Natural killer cell (primary cell): ENCODE measurements around the gene RNF39. TPM values are rescaled to one million over a fixed set of nuclear protein-coding genes. Genes with fewer than 3 reads are reported as not detected.

Experiments used
- ATAC-seq, 3 donors: fragments of 150-1000 bp in 2 of 3; fragments of 200-7000 bp in 1 of 3; cut with Tn5 transposase; 1 replicate in 1 of 3; 2 replicates in 2 of 3; pipeline ENCODE4 v1.10.0; 2021; ENCODE audit warnings: mild to moderate bottlenecking in 2 of 3, moderate library complexity in 2 of 3
- DNase-seq, 2 donors: peaks; one replicate each; pipeline versions ENCODE4 v3.0.0 to v3.0.0-alpha.2; 2013 to 2021; ENCODE audit warnings: mixed read lengths in 1 of 2
- H3K27ac ChIP-seq: one replicate; pipeline ENCODE4 v1.5.1; 2013; ENCODE audit warnings: mild to moderate bottlenecking, low read length
- H3K27me3 ChIP-seq: one replicate; pipeline ENCODE4 v1.6.1; 2013; ENCODE audit warnings: low read length; ENCODE audit not compliant: control insufficient read depth, insufficient read depth
- H3K36me3 ChIP-seq: one replicate; pipeline ENCODE4 v1.6.1; 2013; ENCODE audit warnings: low read length; ENCODE audit not compliant: control insufficient read depth, insufficient read depth
- H3K4me1 ChIP-seq: one replicate; pipeline ENCODE4 v1.6.1; 2013; ENCODE audit warnings: low read length; ENCODE audit not compliant: control insufficient read depth, insufficient read depth
- H3K4me3 ChIP-seq: one replicate; pipeline ENCODE4 v1.5.1; 2013; ENCODE audit warnings: low read length
- H3K9me3 ChIP-seq: one replicate; pipeline ENCODE4 v1.6.1; 2013; ENCODE audit warnings: low read length; ENCODE audit not compliant: control insufficient read depth, insufficient read depth
- H3K27ac Mint-ChIP-seq, 2 donors: one replicate each; pipeline ENCODE4 v1.8.0; 2022; ENCODE audit warnings: mild to moderate bottlenecking in 2 of 2, mixed read lengths in 2 of 2, moderate library complexity in 1 of 2
- H3K27me3 Mint-ChIP-seq, 2 donors: one replicate each; pipeline ENCODE4 v1.8.0; 2022; ENCODE audit warnings: low read depth in 2 of 2, mixed read lengths in 2 of 2
- H3K36me3 Mint-ChIP-seq: one replicate; pipeline ENCODE4 v1.8.0; 2022; ENCODE audit warnings: mixed read lengths
- H3K4me1 Mint-ChIP-seq, 2 donors: one replicate each; pipeline ENCODE4 v1.8.0; 2022; ENCODE audit warnings: mixed read lengths in 2 of 2
- H3K4me3 Mint-ChIP-seq: one replicate; pipeline ENCODE4 v1.8.0; 2022; ENCODE audit warnings: mild to moderate bottlenecking, moderate library complexity, mixed read lengths
- H3K9me3 Mint-ChIP-seq, 2 donors: one replicate each; pipeline ENCODE4 v1.8.0; 2022; ENCODE audit warnings: mixed read lengths in 2 of 2
- WGBS: methylation state at CpG from one replicate; pipeline ENCODE4 v1.1.7; 2013; ENCODE audit warnings: missing lambda C conversion rate; ENCODE audit not compliant: insufficient coverage; 5-methylcytosine and 5-hydroxymethylcytosine counted together
- intact Hi-C: fragments of 100-400 bp; cut with micrococcal nuclease; formaldehyde crosslinking; loops from one replicate; pipeline ENCODE4 v1.14.2; 2022
- total RNA-seq, 4 donors: library from RNA; stranded (reverse); fragments of 120-200 nt in 1 of 4; gene quantifications; one replicate each; pipeline versions ENCODE4 v1.2.3 to v1.2.4, GENCODE V29; 2013 to 2022
- TF ChIP-seq, protein P1 (sequence below): fragments of 200-600 bp; IDR thresholded peaks from one replicate; pipeline ENCODE4 v1.8.0; 2022; ENCODE audit warnings: antibody characterized with exemption

Gene RNF39
- total RNA-seq, 3 donors from 2014 or later (not counting 1 experiment from before 2014, with no cell fraction given) = not detected

GRCh38 chr6:30112402-30112994 is 36.9 kb upstream of the RNF39 start:
- H3K27ac ChIP-seq = no peak overlapping the region
- no peak overlapping the region for H3K4me3 ChIP-seq
- H3K4me1 ChIP-seq = no peaks in the 10 kb centered on the region
- intact Hi-C loops = no loop called here
- Mint-ChIP-seq H3K4me1 (no peaks in the 10 kb centered on the region), H3K4me3 (no peak overlapping the region), H3K36me3 (no peaks in the 10 kb centered on the region), H3K9me3 (no peaks in the 10 kb centered on the region), H3K27ac (no peak overlapping the region), H3K27me3 (peaks cover 38 to 65% of the 10 kb centered on the region in 2 donors)
- no peak for ATAC-seq
- TF ChIP-seq, protein P1, sequence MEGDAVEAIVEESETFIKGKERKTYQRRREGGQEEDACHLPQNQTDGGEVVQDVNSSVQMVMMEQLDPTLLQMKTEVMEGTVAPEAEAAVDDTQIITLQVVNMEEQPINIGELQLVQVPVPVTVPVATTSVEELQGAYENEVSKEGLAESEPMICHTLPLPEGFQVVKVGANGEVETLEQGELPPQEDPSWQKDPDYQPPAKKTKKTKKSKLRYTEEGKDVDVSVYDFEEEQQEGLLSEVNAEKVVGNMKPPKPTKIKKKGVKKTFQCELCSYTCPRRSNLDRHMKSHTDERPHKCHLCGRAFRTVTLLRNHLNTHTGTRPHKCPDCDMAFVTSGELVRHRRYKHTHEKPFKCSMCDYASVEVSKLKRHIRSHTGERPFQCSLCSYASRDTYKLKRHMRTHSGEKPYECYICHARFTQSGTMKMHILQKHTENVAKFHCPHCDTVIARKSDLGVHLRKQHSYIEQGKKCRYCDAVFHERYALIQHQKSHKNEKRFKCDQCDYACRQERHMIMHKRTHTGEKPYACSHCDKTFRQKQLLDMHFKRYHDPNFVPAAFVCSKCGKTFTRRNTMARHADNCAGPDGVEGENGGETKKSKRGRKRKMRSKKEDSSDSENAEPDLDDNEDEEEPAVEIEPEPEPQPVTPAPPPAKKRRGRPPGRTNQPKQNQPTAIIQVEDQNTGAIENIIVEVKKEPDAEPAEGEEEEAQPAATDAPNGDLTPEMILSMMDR = no peak
- 74% methylated on average over 10 of the region's 10 CpGs for WGBS
- peaks cover 7% of the 10 kb centered on the region for H3K27me3 ChIP-seq
- DNase-seq = no peak
- no peaks in the 10 kb centered on the region for H3K36me3 ChIP-seq
- H3K9me3 ChIP-seq = no peaks in the 10 kb centered on the region

DNA sequence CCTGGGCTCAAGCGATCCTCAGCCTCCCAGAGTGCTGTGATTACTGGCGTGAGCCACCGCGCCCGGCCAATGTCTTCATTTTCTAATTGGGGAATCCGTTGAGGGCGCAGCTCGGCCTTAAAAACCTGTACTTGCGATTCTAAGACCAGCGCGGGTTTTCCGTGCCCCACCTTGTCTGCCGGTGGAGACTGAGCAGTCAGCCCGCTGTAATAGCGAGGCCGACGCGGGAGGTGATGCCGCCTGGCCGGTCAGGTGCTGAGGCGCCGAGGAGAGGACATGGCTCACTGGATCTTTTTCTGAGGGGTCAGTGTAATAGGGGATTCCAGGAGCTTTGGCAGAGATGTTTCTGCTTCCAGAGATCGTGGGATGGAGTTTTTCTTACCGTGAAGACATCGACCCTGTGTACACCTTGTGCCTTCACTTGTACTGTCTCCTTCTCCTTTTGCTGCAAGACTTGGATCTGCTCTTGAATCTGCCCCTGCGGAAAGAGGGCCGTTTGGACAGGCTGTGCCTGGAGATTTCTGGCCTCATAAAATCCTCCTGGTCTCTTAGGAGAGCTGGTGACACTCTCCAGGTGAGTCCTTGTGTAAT is 35.8 kb upstream of the RNF39 start:
- peaks cover 43 to 67% of the 10 kb centered on the region in 2 donors for H3K27me3 Mint-ChIP-seq
- 57% methylated on average over 27 of the region's 27 CpGs for WGBS
- H3K36me3 ChIP-seq = no peaks in the 10 kb centered on the region
- no peaks in the 10 kb centered on the region for H3K36me3 Mint-ChIP-seq
- no peak overlapping the region for H3K27ac Mint-ChIP-seq
- H3K4me3 Mint-ChIP-seq = no peak overlapping the region
- no peak overlapping the region for H3K27ac ChIP-seq
- DNase-seq = no peak
- no peak for ATAC-seq
- H3K4me1 Mint-ChIP-seq = no peaks in the 10 kb centered on the region
- H3K4me1 ChIP-seq = no peaks in the 10 kb centered on the region
- intact Hi-C loops = no loop called here
- H3K9me3 ChIP-seq = no peaks in the 10 kb centered on the region
- H3K4me3 ChIP-seq = no peak overlapping the region
- no peaks in the 10 kb centered on the region for H3K9me3 Mint-ChIP-seq
- TF ChIP-seq, protein P1 = no peak
- H3K27me3 ChIP-seq = peaks cover 7% of the 10 kb centered on the region

GRCh38 chr6:30104661-30105060 is 29.1 kb upstream of the RNF39 start:
- H3K4me1 ChIP-seq = peaks cover 38% of the 10 kb centered on the region
- H3K27me3 ChIP-seq = peaks cover 25% of the 10 kb centered on the region
- intact Hi-C loops = loop anchor here (5.0 kb wide), 1 partner anchor 293 kb away; no protein-coding TSS in a partner anchor
- no peaks in the 10 kb centered on the region for H3K36me3 ChIP-seq
- no peak overlapping the region for H3K4me3 ChIP-seq
- ATAC-seq (no peak), DNase-seq (no peak)
- Mint-ChIP-seq H3K36me3 (no peaks in the 10 kb centered on the region), H3K27me3 (peaks cover 40 to 49% of the 10 kb centered on the region in 2 donors), H3K4me1 (peaks cover 34 to 37% of the 10 kb centered on the region in 2 donors), H3K9me3 (no peaks in the 10 kb centered on the region), H3K27ac (no peak overlapping the region), H3K4me3 (no peak overlapping the region)
- H3K9me3 ChIP-seq = no peaks in the 10 kb centered on the region
- 89% methylated on average over 1 of the region's 2 CpGs for WGBS
- H3K27ac ChIP-seq = no peak overlapping the region
- TF ChIP-seq, protein P1 = no peak
